ENCODE results near the gene PCSK6.

- TF ChIP-seq, protein P1, sequence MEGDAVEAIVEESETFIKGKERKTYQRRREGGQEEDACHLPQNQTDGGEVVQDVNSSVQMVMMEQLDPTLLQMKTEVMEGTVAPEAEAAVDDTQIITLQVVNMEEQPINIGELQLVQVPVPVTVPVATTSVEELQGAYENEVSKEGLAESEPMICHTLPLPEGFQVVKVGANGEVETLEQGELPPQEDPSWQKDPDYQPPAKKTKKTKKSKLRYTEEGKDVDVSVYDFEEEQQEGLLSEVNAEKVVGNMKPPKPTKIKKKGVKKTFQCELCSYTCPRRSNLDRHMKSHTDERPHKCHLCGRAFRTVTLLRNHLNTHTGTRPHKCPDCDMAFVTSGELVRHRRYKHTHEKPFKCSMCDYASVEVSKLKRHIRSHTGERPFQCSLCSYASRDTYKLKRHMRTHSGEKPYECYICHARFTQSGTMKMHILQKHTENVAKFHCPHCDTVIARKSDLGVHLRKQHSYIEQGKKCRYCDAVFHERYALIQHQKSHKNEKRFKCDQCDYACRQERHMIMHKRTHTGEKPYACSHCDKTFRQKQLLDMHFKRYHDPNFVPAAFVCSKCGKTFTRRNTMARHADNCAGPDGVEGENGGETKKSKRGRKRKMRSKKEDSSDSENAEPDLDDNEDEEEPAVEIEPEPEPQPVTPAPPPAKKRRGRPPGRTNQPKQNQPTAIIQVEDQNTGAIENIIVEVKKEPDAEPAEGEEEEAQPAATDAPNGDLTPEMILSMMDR (IDR thresholded peaks at IDR 0.05; ENCODE audit: insufficient read depth, low read length): no peak
- no peak for TF ChIP-seq POLR2AphosphoS5 (IDR thresholded peaks at IDR 0.05; ENCODE audit: low read depth)
- TF ChIP-seq REST (IDR thresholded peaks at IDR 0.05; ENCODE audit: insufficient replicate concordance, low read depth): no peak
These were observed 132.2 kb downstream of the PCSK6 start for GRCh38 chr15:101357333-101357732.

All from HL-60 (cell line).